ENCODE data around the gene PYHIN1.

DNA sequence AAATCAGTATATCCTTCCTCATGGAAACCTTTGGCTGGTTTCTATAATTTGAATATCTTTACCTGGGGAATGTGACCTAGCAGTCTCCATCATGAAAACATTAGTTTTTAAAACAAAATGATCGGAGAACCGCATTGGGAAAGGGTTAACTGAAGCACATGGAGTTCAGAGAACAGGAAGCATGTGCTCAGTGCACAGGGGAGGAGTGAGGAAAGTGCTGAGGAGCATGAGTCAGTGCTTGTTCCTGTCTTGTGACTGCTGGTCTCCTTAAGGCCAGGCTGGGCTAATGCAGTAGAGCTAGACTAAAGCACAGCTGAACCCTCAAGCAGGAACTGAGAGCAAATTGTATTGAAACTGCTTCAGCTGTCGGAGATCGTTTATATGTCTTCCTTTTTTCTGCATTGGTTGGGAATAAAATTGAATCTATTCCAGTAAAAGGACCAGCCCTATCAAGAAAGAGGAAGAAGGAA, 84.1 kb downstream of the PYHIN1 start:
- peak; percentile 67 for TF ChIP-seq POLR2AphosphoS5 (IDR thresholded peaks at IDR 0.05; ENCODE audit: low read depth, low read length)
- TF ChIP-seq, protein P1, sequence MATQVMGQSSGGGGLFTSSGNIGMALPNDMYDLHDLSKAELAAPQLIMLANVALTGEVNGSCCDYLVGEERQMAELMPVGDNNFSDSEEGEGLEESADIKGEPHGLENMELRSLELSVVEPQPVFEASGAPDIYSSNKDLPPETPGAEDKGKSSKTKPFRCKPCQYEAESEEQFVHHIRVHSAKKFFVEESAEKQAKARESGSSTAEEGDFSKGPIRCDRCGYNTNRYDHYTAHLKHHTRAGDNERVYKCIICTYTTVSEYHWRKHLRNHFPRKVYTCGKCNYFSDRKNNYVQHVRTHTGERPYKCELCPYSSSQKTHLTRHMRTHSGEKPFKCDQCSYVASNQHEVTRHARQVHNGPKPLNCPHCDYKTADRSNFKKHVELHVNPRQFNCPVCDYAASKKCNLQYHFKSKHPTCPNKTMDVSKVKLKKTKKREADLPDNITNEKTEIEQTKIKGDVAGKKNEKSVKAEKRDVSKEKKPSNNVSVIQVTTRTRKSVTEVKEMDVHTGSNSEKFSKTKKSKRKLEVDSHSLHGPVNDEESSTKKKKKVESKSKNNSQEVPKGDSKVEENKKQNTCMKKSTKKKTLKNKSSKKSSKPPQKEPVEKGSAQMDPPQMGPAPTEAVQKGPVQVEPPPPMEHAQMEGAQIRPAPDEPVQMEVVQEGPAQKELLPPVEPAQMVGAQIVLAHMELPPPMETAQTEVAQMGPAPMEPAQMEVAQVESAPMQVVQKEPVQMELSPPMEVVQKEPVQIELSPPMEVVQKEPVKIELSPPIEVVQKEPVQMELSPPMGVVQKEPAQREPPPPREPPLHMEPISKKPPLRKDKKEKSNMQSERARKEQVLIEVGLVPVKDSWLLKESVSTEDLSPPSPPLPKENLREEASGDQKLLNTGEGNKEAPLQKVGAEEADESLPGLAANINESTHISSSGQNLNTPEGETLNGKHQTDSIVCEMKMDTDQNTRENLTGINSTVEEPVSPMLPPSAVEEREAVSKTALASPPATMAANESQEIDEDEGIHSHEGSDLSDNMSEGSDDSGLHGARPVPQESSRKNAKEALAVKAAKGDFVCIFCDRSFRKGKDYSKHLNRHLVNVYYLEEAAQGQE (IDR thresholded peaks at IDR 0.05; ENCODE audit: insufficient read depth in 1 of 2, low read depth in 2 of 2, low read length in 2 of 2), result peak in 1 of 2 experiments; percentile 14; a peak in 1 of 4 replicates

Data from PFSK-1 (cell line).